Heart left ventricle (tissue), 16 donors: ENCODE measurements around the gene NRTN. TPM values are rescaled to one million over a fixed set of nuclear protein-coding genes. Genes with fewer than 3 reads are reported as not detected.

Experiments used
- ATAC-seq, 4 donors: fragments of 200-7000 bp; cut with Tn5 transposase; one replicate each; pipeline ENCODE4 v1.9.1; 2020 to 2022; ENCODE audit warnings: moderate library complexity in 4 of 4, mild to moderate bottlenecking in 3 of 4, moderate number of reproducible peaks in 1 of 4
- DNase-seq, 5 donors: peaks; one replicate each; pipeline ENCODE4 v3.0.0-alpha.2; 2020
- H3K27ac ChIP-seq, 12 donors: fragments of 200-600 bp; sonication (generic) in 4 of 12; one replicate each; pipeline versions ENCODE4 v1.5.0 to v1.8.0; 2016 to 2022; ENCODE audit warnings: mild to moderate bottlenecking in 2 of 12
- H3K27me3 ChIP-seq, 9 donors: fragments of 200-600 bp; sonication (generic) in 2 of 9; one replicate each; pipeline versions ENCODE4 v1.5.1 to v1.8.0; 2016 to 2022; ENCODE audit warnings: mild to moderate bottlenecking in 3 of 9
- H3K36me3 ChIP-seq, 9 donors: fragments of 200-600 bp; sonication (generic) in 2 of 9; one replicate each; pipeline versions ENCODE4 v1.5.0 to v1.8.0; 2018 to 2022; ENCODE audit warnings: mild to moderate bottlenecking in 2 of 9
- H3K4me1 ChIP-seq, 12 donors: fragments of 200-600 bp; sonication (generic) in 4 of 12; one replicate each; pipeline versions ENCODE4 v1.5.0 to v1.8.0; 2016 to 2022; ENCODE audit warnings: mild to moderate bottlenecking in 3 of 12
- H3K4me3 ChIP-seq, 12 donors: fragments of 200-600 bp; sonication (generic) in 4 of 12; one replicate each; pipeline versions ENCODE4 v1.5.0 to v1.8.0; 2017 to 2022; ENCODE audit warnings: mild to moderate bottlenecking in 9 of 12, moderate library complexity in 4 of 12
- H3K9me3 ChIP-seq, 12 donors: fragments of 200-600 bp; sonication (generic) in 4 of 12; one replicate each; pipeline versions ENCODE4 v1.5.0 to v1.8.0; 2016 to 2022; ENCODE audit warnings: mild to moderate bottlenecking in 1 of 12
- CTCF ChIP-seq, 12 donors: fragments of 200-600 bp; sonication (generic) in 4 of 12; IDR thresholded peaks; one replicate each; pipeline versions ENCODE4 v1.5.0 to v1.8.0; 2018 to 2022; ENCODE audit warnings: antibody characterized with exemption in 12 of 12, mild to moderate bottlenecking in 5 of 12
- POLR2A ChIP-seq, 2 donors: fragments of 450-650 bp; IDR thresholded peaks; one replicate each; pipeline ENCODE4 v1.6.1; 2017; ENCODE audit warnings: antibody characterized with exemption in 2 of 2, mild to moderate bottlenecking in 2 of 2, moderate library complexity in 2 of 2
- WGBS, 4 donors: extraction: QIAGEN DNeasy Blood & Tissue Kit in 2 of 4; methylation state at CpG; one replicate each; pipeline versions ENCODE4 v1.1.5 to v1.1.7; 2013 to 2018; 5-methylcytosine and 5-hydroxymethylcytosine counted together
- intact Hi-C, 10 donors: fragments of 100-400 bp; cut with DNase I; formaldehyde crosslinking; loops; one replicate each; pipeline versions ENCODE4 v1.11.1 to v1.14.2; 2022
- polyA plus RNA-seq, 2 donors: library from polyadenylated mRNA; stranded (reverse); fragments of 200-250 nt; gene quantifications; one replicate each; pipeline ENCODE4 v1.2.3, GENCODE V29; 2013
- total RNA-seq, 9 donors: library from RNA; depleted of rRNA in 2 of 9; stranded (reverse); fragments of >200 nt in 2 of 9; fragmentation: NEBNext Ultra II Directional in 3 of 9; extraction: Animal tissue kit (Norgen Biotek cat#: 25700) in 3 of 9; gene quantifications; one replicate each; pipeline versions ENCODE4 v1.1.0 to v1.2.4, GENCODE V29; 2016 to 2023
- donor health status: ischemic (EF 13 %, LVEDD 7.1; RV severe dilation, severe dysfunction).
- donor health status: healthy with polysubstance abuse.
- donor health status: DM: no; HTN: yes; CAD: no.
- donor health status: DM: no; HTN: no; CAD: no.
- donor health status: ischemic (EF 25% LVEDD 6.9; RV normal size, moderate dysfunction).
- donor health status: ischemic (EF 25% LVEDD 5.7; RV mildly dilated, moderate dysfunction).
- donor health status: healthy.
- donor health status: DM: yes; HTN: yes; CAD: no.
- donor health status: ischemic (EF 35%, LVEDD 5.7; RV mildly dilated, moderate dysfunction).
- donor health status: nonischemic (EF 11% LVEDD 7.7; RV severe dilation, severe dysfunction).
- donor health status: DM: yes; HTN: yes; CAD: no.
- donor health status: PGD.
- donor health status: ischemic (EF 29% LVEDD 5.4; RV normal size, mild dysfunction).
- donor health status: nonischemic (EF 23%, LVEDD 6.1; RV moderate dilation, normal function).

Gene NRTN
- total and polyA plus RNA-seq, 11 donors, result 8.0 to 54.2 (median 18.2) TPM

GRCh38 chr19:5818594-5818993 is 13.7 kb downstream of the NRTN start:
- Histone ChIP-seq H3K9me3 (no peaks in the 10 kb centered on the region), H3K36me3 (no peaks in the 10 kb centered on the region), H3K4me1 (no peaks in the 10 kb centered on the region), H3K4me3 (no peak overlapping the region), H3K27ac (no peak overlapping the region), H3K27me3 (no peaks in the 10 kb centered on the region)
- no peak for DNase-seq
- 80 to 95% (median 85%) methylated on average over 10 of the region's 10 CpGs for WGBS, 4 donors
- intact Hi-C loops, result no loop called here
- no peak for ATAC-seq
- TF ChIP-seq CTCF (IDR thresholded peaks at IDR 0.05) (no peak), POLR2A (IDR thresholded peaks at IDR 0.05) (no peak)

GRCh38 chr19:5820785-5821184 is 15.9 kb downstream of the NRTN start:
- no peak overlapping the region for H3K27ac ChIP-seq
- H3K36me3 ChIP-seq, result no peaks in the 10 kb centered on the region
- no peaks in the 10 kb centered on the region for H3K4me1 ChIP-seq
- no peak overlapping the region for H3K4me3 ChIP-seq
- intact Hi-C loops, result no loop called here
- TF ChIP-seq POLR2A (IDR thresholded peaks at IDR 0.05) (no peak), CTCF (IDR thresholded peaks at IDR 0.05) (no peak)
- H3K9me3 ChIP-seq, result no peaks in the 10 kb centered on the region
- DNase-seq (no peak), ATAC-seq (no peak)
- H3K27me3 ChIP-seq, result no peaks in the 10 kb centered on the region
- WGBS, 4 donors, result 59 to 70% (median 64%) methylated on average over 6 of the region's 6 CpGs

- DNase-seq (no peak), ATAC-seq (no peak)
- Histone ChIP-seq H3K4me1 (peaks cover 0 to 3% (median 0%) of the 10 kb centered on the region in 12 donors), H3K27me3 (no peaks in the 10 kb centered on the region), H3K9me3 (no peaks in the 10 kb centered on the region), H3K4me3 (no peak overlapping the region), H3K27ac (no peak overlapping the region), H3K36me3 (no peaks in the 10 kb centered on the region)
- intact Hi-C loops, result no loop called here
- WGBS, 4 donors, result 55 to 66% (median 61%) methylated on average over 8 of the region's 8 CpGs
- TF ChIP-seq POLR2A (IDR thresholded peaks at IDR 0.05) (no peak), CTCF (IDR thresholded peaks at IDR 0.05) (no peak)
Observed at GRCh38 chr19:5821521-5822180, 16.8 kb downstream of the NRTN start.

- H3K4me1 ChIP-seq, result peaks cover 0 to 9% (median 1%) of the 10 kb centered on the region in 12 donors
- ATAC-seq, result no peak
- no peak overlapping the region for H3K27ac ChIP-seq
- TF ChIP-seq CTCF (IDR thresholded peaks at IDR 0.05) (no peak), POLR2A (IDR thresholded peaks at IDR 0.05) (no peak)
- DNase-seq, result no peak
- no peak overlapping the region for H3K4me3 ChIP-seq
- WGBS, 4 donors, result 45 to 52% (median 48%) methylated on average over 25 to 30 of the region's 30 CpGs
- intact Hi-C loops, result no loop called here
- H3K9me3 ChIP-seq, result no peaks in the 10 kb centered on the region
- H3K27me3 ChIP-seq, result no peaks in the 10 kb centered on the region
- no peaks in the 10 kb centered on the region for H3K36me3 ChIP-seq
Observed at GRCh38 chr19:5822181-5822844, 17.4 kb downstream of the NRTN start.
